CD14-positive monocyte (primary cell): ENCODE results near the gene HSDL1. TPM values are rescaled to one million over a fixed set of nuclear protein-coding genes. Genes with fewer than 3 reads are reported as not detected.

Experiments
- DNase-seq, 3 donors: peaks; one replicate each; pipeline ENCODE4 v3.0.0-alpha.2; 2011 to 2022
- H2AFZ ChIP-seq: 2 replicates; pipeline ENCODE4 v1.6.0; 2012; ENCODE audit warnings: mild to moderate bottlenecking, low read depth, low read length, inconsistent platforms; ENCODE audit not compliant: insufficient read depth, poor library complexity, severe bottlenecking
- H3K27ac ChIP-seq, 2 donors: 1 replicate in 1 of 2; 2 replicates in 1 of 2; pipeline ENCODE4 v1.5.1; 2012 to 2013; ENCODE audit warnings: low read length in 2 of 2, control low read depth in 1 of 2, inconsistent platforms in 1 of 2, low read depth in 1 of 2, mild to moderate bottlenecking in 1 of 2
- H3K27me3 ChIP-seq, 2 donors: one replicate each; pipeline versions ENCODE4 v1.6.0 to v1.6.1; 2011 to 2013; ENCODE audit warnings: low read length in 2 of 2; ENCODE audit not compliant: control insufficient read depth in 2 of 2, insufficient read depth in 2 of 2
- H3K36me3 ChIP-seq, 2 donors: replicated peaks in 1 of 2; 1 replicate in 1 of 2; 2 replicates in 1 of 2; pipeline versions ENCODE4 v1.5.1 to v1.6.1; 2012 to 2013; ENCODE audit warnings: low read length in 2 of 2, control low read depth in 1 of 2, inconsistent platforms in 1 of 2, mild to moderate bottlenecking in 1 of 2; ENCODE audit not compliant: insufficient read depth in 2 of 2, control insufficient read depth in 1 of 2
- H3K4me1 ChIP-seq, 2 donors: 1 replicate in 1 of 2; 2 replicates in 1 of 2; pipeline versions ENCODE4 v1.5.1 to v1.6.1; 2012 to 2013; ENCODE audit warnings: low read length in 2 of 2, control low read depth in 1 of 2, inconsistent platforms in 1 of 2, mild to moderate bottlenecking in 1 of 2, moderate library complexity in 1 of 2; ENCODE audit not compliant: insufficient read depth in 2 of 2, control insufficient read depth in 1 of 2
- H3K4me2 ChIP-seq: replicated peaks from 2 replicates; pipeline ENCODE3; 2012; ENCODE audit warnings: low read length, moderate library complexity, mild to moderate bottlenecking; ENCODE audit not compliant: poor library complexity, severe bottlenecking; ENCODE audit errors: extremely low read depth
- H3K4me3 ChIP-seq, 3 experiments: fragments of 200-600 bp in 1 of 3; sonication (generic) in 1 of 3; replicated peaks in 1 of 3; 1 replicate in 2 of 3; 2 replicates in 1 of 3; pipeline ENCODE4 v1.5.1; 2011 to 2013; ENCODE audit warnings: low read length in 3 of 3, mild to moderate bottlenecking in 3 of 3, control low read depth in 2 of 3, low read depth in 2 of 3, inconsistent platforms in 1 of 3, moderate library complexity in 1 of 3
- H3K79me2 ChIP-seq: 2 replicates; pipeline ENCODE4 v1.6.0; 2012; ENCODE audit warnings: mild to moderate bottlenecking, control low read depth, inconsistent platforms, low read length, moderate library complexity; ENCODE audit not compliant: insufficient read depth
- H3K9ac ChIP-seq: 2 replicates; pipeline ENCODE4 v1.6.0; 2017; ENCODE audit warnings: low read length, mild to moderate bottlenecking; ENCODE audit not compliant: insufficient read depth, poor library complexity, severe bottlenecking
- H3K9me3 ChIP-seq, 2 donors: replicated peaks in 1 of 2; 1 replicate in 1 of 2; 2 replicates in 1 of 2; pipeline versions ENCODE4 v1.5.1 to v1.6.1; 2012 to 2013; ENCODE audit warnings: low read length in 2 of 2, control low read depth in 1 of 2; ENCODE audit not compliant: control insufficient read depth in 1 of 2, insufficient read depth in 1 of 2
- H4K20me1 ChIP-seq: 2 replicates; pipeline ENCODE4 v1.6.0; 2012; ENCODE audit warnings: mild to moderate bottlenecking, low read length, control low read depth, moderate library complexity; ENCODE audit not compliant: insufficient read depth
- H3K27ac Mint-ChIP-seq, 7 donors: one replicate each; pipeline ENCODE4 v1.8.0; 2020; ENCODE audit warnings: mild to moderate bottlenecking in 7 of 7, mixed read lengths in 7 of 7, moderate library complexity in 6 of 7, inconsistent platforms in 2 of 7
- H3K27me3 Mint-ChIP-seq, 3 donors: one replicate each; pipeline ENCODE4 v1.8.0; 2021 to 2022; ENCODE audit warnings: low read depth in 3 of 3, mild to moderate bottlenecking in 3 of 3, mixed read lengths in 3 of 3, moderate library complexity in 3 of 3, inconsistent platforms in 1 of 3
- H3K36me3 Mint-ChIP-seq, 2 donors: one replicate each; pipeline ENCODE4 v1.8.0; 2020; ENCODE audit warnings: mixed read lengths in 2 of 2, inconsistent platforms in 1 of 2, mild to moderate bottlenecking in 1 of 2
- H3K4me1 Mint-ChIP-seq: one replicate; pipeline ENCODE4 v1.8.0; 2020; ENCODE audit warnings: mild to moderate bottlenecking, mixed read lengths
- H3K4me3 Mint-ChIP-seq, 2 donors: one replicate each; pipeline ENCODE4 v1.8.0; 2020; ENCODE audit warnings: mild to moderate bottlenecking in 2 of 2, mixed read lengths in 2 of 2, moderate library complexity in 1 of 2
- H3K9me3 Mint-ChIP-seq, 7 donors: one replicate each; pipeline ENCODE4 v1.8.0; 2020 to 2022; ENCODE audit warnings: mixed read lengths in 7 of 7, mild to moderate bottlenecking in 6 of 7, moderate library complexity in 6 of 7, inconsistent platforms in 2 of 7
- CTCF ChIP-seq: fragments of 200-600 bp; IDR thresholded peaks from one replicate; pipeline ENCODE4 v1.8.0; 2022; ENCODE audit warnings: antibody characterized with exemption, mild to moderate bottlenecking
- WGBS: methylation state at CpG from one replicate; pipeline ENCODE4 v1.1.5; 2013; ENCODE audit warnings: missing lambda C conversion rate; ENCODE audit not compliant: insufficient coverage; 5-methylcytosine and 5-hydroxymethylcytosine counted together
- intact Hi-C, 2 donors: fragments of 100-400 bp; cut with micrococcal nuclease; formaldehyde crosslinking; loops; one replicate each; pipeline versions ENCODE4 v1.15.0 to v1.15.1; 2023
- polyA plus RNA-seq, 3 donors: library from polyadenylated mRNA; depleted of rRNA in 1 of 3; unstranded in 2 of 3; stranded (reverse) in 1 of 3; fragments of 300-500 nt in 2 of 3; fragments of >200 nt in 1 of 3; fragmentation: Illumina TruSeq in 2 of 3; gene quantifications; 1 replicate in 2 of 3; 2 replicates in 1 of 3; pipeline ENCODE4 v1.2.3, GENCODE V29; 2012 to 2021

The HSDL1 gene
- polyA plus RNA-seq, 3 donors: 7.3 to 13.3 (median 8.0) TPM

GRCh38 chr16:84182104-84182503 lies 37.1 kb upstream of the HSDL1 start:
- Histone ChIP-seq H3K9ac (no peak overlapping the region), H3K4me3 (no peak overlapping the region), H4K20me1 (peaks cover 5% of the 10 kb centered on the region), H3K4me2 (no peak overlapping the region), H3K36me3 (peaks cover 74 to 79% of the 10 kb centered on the region in 2 donors), H3K79me2 (peaks cover 32% of the 10 kb centered on the region), H2AFZ (no peak overlapping the region), H3K27ac (no peak overlapping the region), H3K27me3 (no peaks in the 10 kb centered on the region), H3K4me1 (peaks cover 8 to 11% of the 10 kb centered on the region in 2 donors), H3K9me3 (no peaks in the 10 kb centered on the region)
- no peak for DNase-seq
- no peak for TF ChIP-seq CTCF
- intact Hi-C loops: loop anchor here in 1 of 2 donors (5.0 kb wide), 2 partner anchors 35 to 115 kb away; partner anchors contain the start of genes DNAAF1 and HSDL1
- H3K27me3 Mint-ChIP-seq: peaks cover 0 to 2% (median 1%) of the 10 kb centered on the region in 3 donors
- no peaks in the 10 kb centered on the region for H3K9me3 Mint-ChIP-seq
- peak overlapping the region in 2 of 7 donors; percentile 8 to 64 for H3K27ac Mint-ChIP-seq
- WGBS: 98% methylated on average over 18 of the region's 18 CpGs
- H3K4me1 Mint-ChIP-seq: peaks cover 12% of the 10 kb centered on the region
- H3K36me3 Mint-ChIP-seq: peaks cover 70 to 80% of the 10 kb centered on the region in 2 donors
- H3K4me3 Mint-ChIP-seq: no peak overlapping the region

- no peaks in the 10 kb centered on the region for H3K9me3 Mint-ChIP-seq
- H3K4me3 Mint-ChIP-seq: no peak overlapping the region
- peaks cover 70 to 83% of the 10 kb centered on the region in 2 donors for H3K36me3 Mint-ChIP-seq
- H3K27me3 Mint-ChIP-seq: peaks cover 0 to 2% (median 1%) of the 10 kb centered on the region in 3 donors
- peaks cover 27% of the 10 kb centered on the region for H3K79me2 ChIP-seq
- TF ChIP-seq CTCF: no peak
- no peaks in the 10 kb centered on the region for H3K9me3 ChIP-seq
- H3K27me3 ChIP-seq: no peaks in the 10 kb centered on the region
- H3K36me3 ChIP-seq: peaks cover 74 to 79% of the 10 kb centered on the region in 2 donors
- H3K4me3 ChIP-seq: no peak overlapping the region
- H3K27ac ChIP-seq: no peak overlapping the region
- peaks cover 5% of the 10 kb centered on the region for H4K20me1 ChIP-seq
- H3K4me2 ChIP-seq: no peak overlapping the region
- peaks cover 19% of the 10 kb centered on the region for H3K4me1 Mint-ChIP-seq
- no peak for DNase-seq
- intact Hi-C loops: loop anchor here in 1 of 2 donors (5.0 kb wide), 2 partner anchors 34 to 114 kb away; partner anchors contain the start of genes DNAAF1 and HSDL1
- H3K27ac Mint-ChIP-seq: peak overlapping the region in 2 of 7 donors; percentile 15 to 30
- H3K9ac ChIP-seq: no peak overlapping the region
- 96% methylated on average over 30 of the region's 41 CpGs for WGBS
- peaks cover 15 to 17% of the 10 kb centered on the region in 2 donors for H3K4me1 ChIP-seq
- H2AFZ ChIP-seq: no peak overlapping the region
Measured at GRCh38 chr16:84181144-84181915, 36.4 kb upstream of the HSDL1 start.
